Stomach smooth muscle (tissue), 2 donors: Measurements from ENCODE around the gene SCGB3A2.

Experiments
- H3K27ac ChIP-seq: one replicate; pipeline ENCODE4 v1.7.0; 2013; ENCODE audit warnings: mild to moderate bottlenecking, low read length, inconsistent platforms
- H3K27me3 ChIP-seq, 2 donors: one replicate each; pipeline ENCODE4 v1.7.0; 2013; ENCODE audit warnings: low read length in 2 of 2; ENCODE audit not compliant: insufficient read depth in 2 of 2, control insufficient read depth in 1 of 2
- H3K36me3 ChIP-seq, 2 donors: one replicate each; pipeline ENCODE4 v1.7.0; 2013; ENCODE audit warnings: low read length in 2 of 2; ENCODE audit not compliant: control insufficient read depth in 2 of 2, insufficient read depth in 2 of 2
- H3K4me1 ChIP-seq: one replicate; pipeline ENCODE4 v1.7.0; 2013; ENCODE audit warnings: low read length; ENCODE audit not compliant: control insufficient read depth, insufficient read depth
- H3K4me3 ChIP-seq, 2 donors: one replicate each; pipeline ENCODE4 v1.7.0; 2013; ENCODE audit warnings: low read length in 2 of 2
- H3K9ac ChIP-seq, 2 donors: one replicate each; pipeline ENCODE4 v1.7.0; 2013; ENCODE audit warnings: low read length in 2 of 2, mild to moderate bottlenecking in 1 of 2
- H3K9me3 ChIP-seq, 2 donors: one replicate each; pipeline ENCODE4 v1.7.0; 2013; ENCODE audit warnings: low read length in 2 of 2; ENCODE audit not compliant: control insufficient read depth in 2 of 2
- donor health status: healthy.
- donor health status: Pancreatic carcinoma.

SCGB3A2 gene

DNA sequence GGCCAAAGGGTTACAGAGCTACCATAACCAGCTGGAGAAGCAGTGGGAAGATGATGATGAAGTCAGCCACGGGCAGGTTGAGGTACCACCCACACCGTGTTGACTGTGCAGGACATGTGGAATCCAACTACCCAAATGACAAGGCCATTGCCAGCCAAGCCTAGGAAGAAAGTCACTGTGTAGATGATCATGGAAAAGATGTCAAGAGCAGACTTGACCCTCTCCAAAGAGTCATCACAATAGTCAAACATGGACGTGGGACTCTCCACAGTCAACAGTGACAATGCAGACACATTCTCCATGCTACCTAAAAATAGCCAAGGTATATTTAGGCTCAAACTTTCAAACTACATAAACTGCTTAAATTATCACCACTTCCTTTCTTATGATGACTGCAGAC is 26.1 kb upstream of the SCGB3A2 start:
- no peak overlapping the region for H3K4me3 ChIP-seq
- no peaks in the 10 kb centered on the region for H3K9me3 ChIP-seq
- no peaks in the 10 kb centered on the region for H3K4me1 ChIP-seq
- H3K27me3 ChIP-seq = no peaks in the 10 kb centered on the region
- H3K27ac ChIP-seq = no peak overlapping the region
- no peak overlapping the region for H3K9ac ChIP-seq
- no peaks in the 10 kb centered on the region for H3K36me3 ChIP-seq

DNA sequence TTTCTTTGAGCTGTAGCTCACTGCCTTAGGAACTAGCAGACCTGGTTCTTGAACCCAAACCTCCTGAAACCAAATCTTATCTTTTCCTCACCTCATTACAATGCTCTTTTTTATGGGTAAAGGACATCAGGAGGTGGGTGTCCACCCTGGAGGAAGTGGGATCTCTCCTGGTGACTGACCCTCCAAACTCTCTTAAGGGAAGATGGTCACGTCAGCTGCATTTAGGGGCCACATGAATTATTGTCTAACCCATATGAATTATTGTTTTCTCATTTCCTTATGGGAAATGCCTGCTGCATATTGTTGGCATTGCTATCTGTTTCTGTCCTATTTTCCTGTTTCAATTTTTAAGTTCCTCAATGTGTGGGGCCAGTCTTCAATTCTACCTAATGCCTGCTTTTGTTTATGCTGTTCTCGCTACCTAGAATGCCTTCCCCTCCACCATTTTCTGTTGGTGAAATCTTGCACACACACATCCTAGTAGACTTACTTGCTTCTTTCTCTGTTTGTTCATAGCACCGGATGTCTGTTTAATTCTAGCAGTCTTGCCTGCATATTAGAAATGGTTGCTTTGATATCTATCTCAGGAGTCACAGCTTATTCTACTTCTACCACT is 25.0 kb upstream of the SCGB3A2 start:
- no peaks in the 10 kb centered on the region for H3K36me3 ChIP-seq
- no peaks in the 10 kb centered on the region for H3K9me3 ChIP-seq
- H3K4me1 ChIP-seq = no peaks in the 10 kb centered on the region
- no peak overlapping the region for H3K27ac ChIP-seq
- H3K9ac ChIP-seq = no peak overlapping the region
- H3K27me3 ChIP-seq = no peaks in the 10 kb centered on the region
- no peak overlapping the region for H3K4me3 ChIP-seq

DNA sequence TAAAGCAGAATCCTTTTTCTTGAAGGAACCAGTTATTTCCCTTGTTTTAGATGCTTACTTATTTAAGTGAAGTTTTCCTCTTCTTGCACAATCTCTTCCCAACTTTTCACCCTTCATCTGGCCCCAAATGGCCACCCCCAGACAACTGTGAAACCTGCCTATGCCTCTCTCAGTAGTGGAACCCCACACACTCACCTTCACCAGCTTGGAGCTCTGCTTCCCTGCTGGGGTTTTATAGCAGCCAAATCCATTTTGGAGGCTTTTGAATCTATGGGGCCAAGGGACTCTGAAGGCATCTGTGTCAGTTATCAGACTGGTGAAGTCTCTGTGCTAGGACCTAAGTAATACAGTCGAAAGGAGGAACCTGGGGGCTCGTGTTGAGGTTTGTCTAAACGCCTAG is 24.2 kb upstream of the SCGB3A2 start:
- no peaks in the 10 kb centered on the region for H3K27me3 ChIP-seq
- no peaks in the 10 kb centered on the region for H3K9me3 ChIP-seq
- H3K4me3 ChIP-seq = no peak overlapping the region
- H3K4me1 ChIP-seq = no peaks in the 10 kb centered on the region
- no peak overlapping the region for H3K27ac ChIP-seq
- H3K9ac ChIP-seq = no peak overlapping the region
- H3K36me3 ChIP-seq = no peaks in the 10 kb centered on the region

DNA sequence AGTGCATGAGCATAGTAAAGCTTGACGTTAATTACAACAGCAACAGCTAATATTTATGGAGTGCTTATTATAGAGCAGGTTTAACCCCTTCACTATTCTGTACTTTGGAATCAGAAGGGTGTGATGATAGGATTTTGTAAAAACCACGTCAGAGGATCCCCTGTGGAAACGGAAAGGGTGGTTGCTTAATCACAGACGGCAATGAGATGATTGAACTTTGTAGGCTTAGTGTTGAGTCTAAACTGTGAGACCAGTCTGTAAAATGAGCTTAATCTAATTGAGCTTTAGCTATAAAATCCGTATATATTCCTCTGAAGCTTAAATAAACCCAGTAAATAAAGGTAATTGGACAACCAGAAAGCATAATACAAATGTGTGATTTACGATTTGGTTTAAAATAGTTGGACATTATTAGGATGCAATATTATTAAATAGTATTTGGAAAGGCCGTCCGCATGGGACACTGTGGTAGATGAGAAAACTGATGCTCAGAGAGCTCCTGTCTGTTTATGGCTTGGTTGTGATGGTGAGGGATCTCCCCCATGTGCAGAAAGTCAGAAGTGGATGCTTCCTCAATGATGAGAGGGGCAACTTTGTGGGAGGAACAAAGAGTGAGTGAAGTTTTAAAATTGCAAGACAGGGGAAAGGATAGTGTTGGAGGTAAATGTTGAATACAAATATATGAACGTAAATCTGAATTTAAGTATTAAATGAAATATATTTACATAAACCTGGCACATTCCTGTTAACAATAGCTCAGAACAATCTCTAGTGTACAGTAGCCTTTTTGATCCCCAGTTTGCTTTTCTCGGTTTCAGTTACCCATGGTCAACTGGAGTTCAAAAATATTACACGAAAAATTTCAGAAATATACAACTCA is 23.4 kb upstream of the SCGB3A2 start:
- no peak overlapping the region for H3K4me3 ChIP-seq

DNA sequence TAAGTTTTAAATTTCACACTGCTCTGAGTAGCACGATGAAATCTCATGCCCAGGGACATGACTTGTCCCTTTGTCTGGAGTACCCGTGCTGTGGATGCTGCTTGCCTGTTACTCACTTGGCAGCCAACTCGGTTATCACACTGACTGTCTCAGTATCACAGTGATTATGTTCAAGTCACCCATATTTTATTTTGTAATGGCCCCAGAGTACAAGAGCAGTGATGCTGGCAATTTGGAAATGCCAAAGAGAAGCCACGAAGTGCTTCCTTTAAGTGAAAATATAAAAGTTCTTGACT is 22.8 kb upstream of the SCGB3A2 start:
- Histone ChIP-seq H3K27me3 (no peaks in the 10 kb centered on the region), H3K9me3 (no peaks in the 10 kb centered on the region), H3K4me1 (no peaks in the 10 kb centered on the region), H3K27ac (no peak overlapping the region), H3K9ac (no peak overlapping the region), H3K4me3 (no peak overlapping the region), H3K36me3 (no peaks in the 10 kb centered on the region)

More for the DNA sequence above, 23.4 kb upstream of the SCGB3A2 start:
- no peaks in the 10 kb centered on the region for H3K36me3 ChIP-seq
- no peaks in the 10 kb centered on the region for H3K9me3 ChIP-seq
- no peaks in the 10 kb centered on the region for H3K4me1 ChIP-seq
- H3K9ac ChIP-seq = no peak overlapping the region
- H3K27ac ChIP-seq = no peak overlapping the region
- H3K27me3 ChIP-seq = no peaks in the 10 kb centered on the region

DNA sequence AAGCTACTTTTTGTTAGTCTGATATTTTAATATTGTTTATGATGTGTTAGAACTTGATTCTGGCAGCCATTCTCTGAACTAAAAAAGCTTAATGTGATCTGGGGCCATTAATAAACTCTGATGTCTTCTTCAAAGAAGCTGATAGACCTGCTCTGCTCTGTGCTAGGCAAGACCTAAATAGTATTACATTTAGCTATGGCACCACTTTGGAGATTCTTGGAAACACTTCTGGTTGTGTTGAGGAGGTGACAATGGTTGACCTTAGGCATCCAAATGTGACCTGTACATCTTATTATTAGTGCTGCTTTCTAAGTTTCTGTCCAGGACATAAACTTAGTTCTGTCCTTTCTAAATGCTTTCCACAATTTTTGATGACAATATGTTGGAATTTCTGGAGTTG is 21.7 kb upstream of the SCGB3A2 start:
- Histone ChIP-seq H3K4me1 (no peaks in the 10 kb centered on the region), H3K9me3 (no peaks in the 10 kb centered on the region), H3K4me3 (no peak overlapping the region), H3K9ac (no peak overlapping the region), H3K27me3 (no peaks in the 10 kb centered on the region), H3K27ac (no peak overlapping the region), H3K36me3 (no peaks in the 10 kb centered on the region)

DNA sequence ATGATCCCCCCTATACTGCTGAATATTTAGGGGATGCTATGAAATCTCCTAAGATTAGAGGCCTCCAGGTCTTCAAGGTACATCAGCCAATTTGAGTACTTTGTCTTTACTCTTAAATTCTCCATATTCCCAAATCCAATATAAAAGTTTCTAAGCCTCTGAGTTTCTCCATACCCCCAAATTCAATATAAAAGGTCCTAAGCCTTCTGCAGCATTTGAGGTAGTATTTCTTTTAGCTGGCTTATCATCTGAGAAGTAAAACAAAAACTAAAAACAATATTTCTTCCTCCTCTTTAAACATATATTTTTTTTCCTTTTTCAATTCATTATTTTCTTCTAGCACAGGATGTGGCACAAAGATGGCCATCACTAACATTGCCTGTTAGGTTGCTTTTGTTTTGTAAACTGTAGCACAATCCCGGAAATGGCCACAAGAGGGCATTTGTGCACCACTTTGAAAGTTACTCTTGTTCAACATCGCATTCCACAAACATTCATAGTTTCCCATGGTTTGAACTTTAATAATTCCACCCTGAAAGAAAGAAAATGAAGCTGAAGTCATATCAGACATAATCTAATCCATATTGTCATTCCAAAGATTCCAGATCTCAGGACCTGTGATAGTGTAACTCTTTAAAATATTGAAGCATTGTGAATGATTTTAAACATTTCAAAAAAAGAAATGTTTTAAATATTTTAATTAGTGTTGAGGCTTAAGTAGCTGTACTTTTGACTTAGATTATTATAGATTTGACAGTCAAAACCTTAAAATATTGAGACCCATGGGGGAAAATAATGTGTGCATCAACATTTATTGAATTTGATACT is 21.0 kb upstream of the SCGB3A2 start:
- no peaks in the 10 kb centered on the region for H3K4me1 ChIP-seq
- H3K27me3 ChIP-seq = no peaks in the 10 kb centered on the region

DNA sequence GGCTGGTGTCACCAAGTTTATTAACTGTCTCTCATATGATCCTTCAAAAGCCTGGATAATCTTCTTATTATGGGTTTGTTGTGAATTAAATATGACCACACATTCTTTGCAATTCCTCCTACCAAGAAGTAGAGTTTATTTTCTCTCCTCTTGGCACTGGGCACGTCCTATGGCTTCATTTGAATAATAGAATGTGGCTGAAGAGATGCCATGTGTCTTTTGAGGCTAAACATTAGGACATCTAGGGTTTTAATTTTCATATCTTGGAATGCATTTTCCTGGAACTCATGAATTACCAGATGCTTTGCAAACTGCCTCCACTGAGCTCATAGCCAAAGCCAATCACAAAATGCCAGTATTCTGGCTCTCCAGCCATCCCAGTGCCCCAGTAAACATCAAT is 19.9 kb upstream of the SCGB3A2 start:
- H3K4me1 ChIP-seq = no peaks in the 10 kb centered on the region

More for the DNA sequence above, 21.0 kb upstream of the SCGB3A2 start:
- no peaks in the 10 kb centered on the region for H3K9me3 ChIP-seq
- no peaks in the 10 kb centered on the region for H3K36me3 ChIP-seq
- H3K9ac ChIP-seq = no peak overlapping the region
- no peak overlapping the region for H3K27ac ChIP-seq
- no peak overlapping the region for H3K4me3 ChIP-seq

DNA sequence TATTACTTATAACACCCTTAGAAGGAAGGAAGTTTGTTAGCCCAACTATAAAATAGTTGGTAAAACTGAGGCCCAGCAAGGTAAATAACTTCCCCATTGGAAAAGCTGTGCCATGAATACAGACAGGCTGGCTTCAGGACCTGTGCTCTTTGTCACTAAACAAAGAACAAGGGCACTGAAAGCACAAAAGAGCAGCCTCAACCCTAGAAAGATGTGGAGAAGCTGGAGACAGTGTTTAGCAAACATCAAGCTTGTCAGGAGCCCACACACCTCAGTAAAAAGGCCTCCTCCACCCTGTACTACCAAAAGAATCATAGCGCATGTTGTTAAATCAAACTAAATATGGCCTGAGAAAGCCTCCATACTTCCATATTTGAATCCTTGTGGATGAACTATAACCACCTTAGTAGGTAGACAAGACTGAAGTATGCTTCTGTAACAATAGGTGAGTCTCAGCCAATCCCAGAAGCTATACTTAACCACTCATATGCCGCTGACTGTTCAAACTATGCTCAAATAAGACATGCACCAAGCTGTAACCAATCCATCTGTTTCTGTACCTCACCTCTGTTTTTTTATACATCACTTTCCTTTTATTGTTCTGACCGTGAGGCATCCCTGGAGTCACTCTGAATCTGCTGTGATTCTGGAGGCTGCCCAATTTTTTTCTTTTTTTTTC is 18.4 kb upstream of the SCGB3A2 start:
- H3K27ac ChIP-seq = no peak overlapping the region
- no peaks in the 10 kb centered on the region for H3K36me3 ChIP-seq
- no peak overlapping the region for H3K9ac ChIP-seq
- no peaks in the 10 kb centered on the region for H3K27me3 ChIP-seq
- no peaks in the 10 kb centered on the region for H3K9me3 ChIP-seq
- H3K4me3 ChIP-seq = no peak overlapping the region
- no peaks in the 10 kb centered on the region for H3K4me1 ChIP-seq

More for the DNA sequence above, 19.9 kb upstream of the SCGB3A2 start:
- no peaks in the 10 kb centered on the region for H3K27me3 ChIP-seq
- no peaks in the 10 kb centered on the region for H3K36me3 ChIP-seq
- H3K4me3 ChIP-seq = no peak overlapping the region
- H3K27ac ChIP-seq = no peak overlapping the region
- H3K9ac ChIP-seq = no peak overlapping the region
- H3K9me3 ChIP-seq = no peaks in the 10 kb centered on the region

DNA sequence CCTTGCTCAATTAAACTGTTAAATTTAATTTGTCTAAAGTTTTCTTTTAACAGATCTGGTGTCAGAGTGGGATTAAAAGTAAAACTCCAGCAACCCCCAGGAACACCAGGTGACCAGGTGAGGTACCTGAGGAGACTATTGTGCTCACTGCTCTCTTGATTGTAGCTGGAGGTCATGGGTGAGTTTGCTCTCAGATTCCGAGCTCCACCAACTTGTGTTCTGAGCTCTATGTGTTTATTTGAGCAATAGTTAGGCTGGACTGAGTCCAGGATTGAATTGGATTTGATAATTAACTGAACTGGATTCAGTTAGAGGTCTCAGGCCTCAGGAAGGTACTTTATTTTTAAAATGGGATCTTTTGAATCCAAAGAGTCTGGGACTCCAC is 17.9 kb upstream of the SCGB3A2 start:
- Histone ChIP-seq H3K4me1 (no peaks in the 10 kb centered on the region), H3K9ac (no peak overlapping the region), H3K36me3 (no peaks in the 10 kb centered on the region), H3K27ac (no peak overlapping the region), H3K9me3 (no peaks in the 10 kb centered on the region), H3K4me3 (no peak overlapping the region), H3K27me3 (no peaks in the 10 kb centered on the region)
